ENCODE results near the gene APBA2. TPM values are rescaled to one million over a fixed set of nuclear protein-coding genes. Genes with fewer than 3 reads are reported as not detected.

APBA2 gene
- total and polyA plus RNA-seq, 10 of the 15 experiments (the other 5 are each of a cell fraction or from before 2014, with no cell fraction given), result 0.06 to 0.26 (median 0.07) TPM; not detected in 7

GRCh38 chr15:28892789-28893610 is 7.2 kb downstream of the APBA2 start (continued):
- no peak for TF ChIP-seq E2F8 (IDR thresholded peaks at IDR 0.05; ENCODE audit: low read depth, partially characterized antibody)
- no peak for TF ChIP-seq JUNB (IDR thresholded peaks at IDR 0.05)

- ATAC-seq, result no peak
- SMC1A ChIA-PET (ENCODE audit: uncharacterized antibody, unreplicated experiment), result no interaction called here
- in situ Hi-C loops (cut with MboI), result no loop called here
- Histone ChIP-seq H3K9ac (ENCODE audit: control insufficient read depth, insufficient read depth, low read length) (no peak overlapping the region), H3K27ac (ENCODE audit: control insufficient read depth, insufficient read depth) (no peak overlapping the region), H3K27me3 (replicated peaks in 1 of 2; ENCODE audit: control insufficient read depth in 2 of 2, insufficient read depth in 2 of 2, low read length in 1 of 2) (no peaks in the 10 kb centered on the region; a peak in 1 of 4 replicates), H3K9me3 (replicated peaks; ENCODE audit: control insufficient read depth, insufficient read depth, low read length) (no peaks in the 10 kb centered on the region), H3K36me3 (ENCODE audit: control insufficient read depth in 2 of 2, insufficient read depth in 2 of 2, low read length in 1 of 2) (no peaks in the 10 kb centered on the region), H3K79me2 (ENCODE audit: control insufficient read depth, insufficient read depth, low read length) (no peaks in the 10 kb centered on the region), H3K4me2 (ENCODE audit: control insufficient read depth, insufficient read depth) (no peak overlapping the region), H3K4me1 (ENCODE audit: control insufficient read depth, insufficient read depth, low read length) (no peaks in the 10 kb centered on the region), H3K4me3 (no peak overlapping the region), H4K20me1 (ENCODE audit: control insufficient read depth, insufficient read depth) (no peaks in the 10 kb centered on the region), H2AFZ (ENCODE audit: control insufficient read depth, low read depth, low read length) (no peak overlapping the region)
- RAD21 ChIA-PET (ENCODE audit: unreplicated experiment), result no interaction called here
- POLR2A ChIA-PET, result no interaction called here
- TF ChIP-seq BCL11A (IDR thresholded peaks at IDR 0.05; ENCODE audit: low read depth, low read length), result no peak
- WGBS (ENCODE audit: insufficient coverage, insufficient replicate concordance, low lambda C conversion rate, missing lambda C conversion rate), result 53% methylated on average over 12 of the region's 13 CpGs
- no peak for FAIRE-seq
- DNase-seq (ENCODE audit: low read depth, low spot score), result no peak
- intact Hi-C loops (cut with micrococcal nuclease; ENCODE audit: unreplicated experiment), result no loop called here
- CTCF ChIA-PET, result no interaction called here
- no TSS peak for BruUV-seq (replicated peaks)
Measured at GRCh38 chr15:28894631-28895030, 8.9 kb downstream of the APBA2 start.
